Neutrophil (primary cell): ENCODE results near the gene IGSF9B.

Experiments
- H3K27ac ChIP-seq: fragments of 200-600 bp; sonication (generic); 2 replicates; pipeline ENCODE4 v1.5.1; 2016; ENCODE audit warnings: mild to moderate bottlenecking, moderate library complexity
- H3K27me3 ChIP-seq: fragments of 200-600 bp; sonication (generic); 2 replicates; pipeline ENCODE4 v1.6.0; 2016; ENCODE audit warnings: mild to moderate bottlenecking
- H3K36me3 ChIP-seq: fragments of 200-600 bp; sonication (generic); 2 replicates; pipeline ENCODE4 v1.5.1; 2017
- H3K4me1 ChIP-seq, 2 experiments: fragments of 200-600 bp in 1 of 2; sonication (generic) in 1 of 2; 1 replicate in 1 of 2; 2 replicates in 1 of 2; pipeline versions ENCODE4 v1.5.1 to v1.6.1; 2013 to 2016; ENCODE audit warnings: low read depth in 1 of 2, low read length in 1 of 2, mild to moderate bottlenecking in 1 of 2, moderate library complexity in 1 of 2; ENCODE audit not compliant: control insufficient read depth in 1 of 2, insufficient read depth in 1 of 2
- H3K4me3 ChIP-seq, 2 experiments: fragments of 200-600 bp in 1 of 2; sonication (generic) in 1 of 2; 1 replicate in 1 of 2; 2 replicates in 1 of 2; pipeline ENCODE4 v1.5.1; 2013 to 2016; ENCODE audit warnings: low read depth in 1 of 2, low read length in 1 of 2, mild to moderate bottlenecking in 1 of 2, moderate library complexity in 1 of 2
- H3K9me3 ChIP-seq: fragments of 200-600 bp; sonication (generic); 2 replicates; pipeline ENCODE4 v1.5.1; 2016
- CTCF ChIP-seq: fragments of 200-600 bp; sonication (generic); IDR thresholded peaks from 2 replicates; pipeline ENCODE4 v1.5.1; 2016; ENCODE audit warnings: antibody characterized with exemption

The IGSF9B gene

DNA sequence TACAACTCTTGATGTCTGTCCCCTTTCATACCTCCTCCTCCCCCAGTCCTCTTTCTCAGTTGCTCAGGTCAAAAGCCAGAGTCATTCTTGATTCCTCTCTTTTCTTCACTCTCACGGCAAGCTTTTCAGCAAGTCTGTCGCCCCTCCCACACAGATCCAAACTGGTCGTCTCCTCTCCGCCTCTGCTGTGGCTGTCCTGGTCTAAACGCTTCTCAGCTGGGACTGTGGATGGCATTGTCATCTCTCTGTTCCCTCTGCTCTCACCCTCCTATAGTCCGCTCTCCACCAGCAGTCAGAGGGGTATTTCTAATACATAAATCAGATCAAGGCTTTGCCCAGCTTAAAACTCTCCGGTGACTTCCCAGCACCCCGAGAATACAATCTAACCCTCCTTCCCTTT lies 64.6 kb downstream of the IGSF9B start:
- H3K27ac ChIP-seq: no peak overlapping the region
- no peak overlapping the region for H3K4me3 ChIP-seq
- H3K27me3 ChIP-seq: no peaks in the 10 kb centered on the region
- H3K4me1 ChIP-seq: no peaks in the 10 kb centered on the region
- H3K36me3 ChIP-seq: no peaks in the 10 kb centered on the region
- TF ChIP-seq CTCF: no peak
- no peaks in the 10 kb centered on the region for H3K9me3 ChIP-seq

DNA sequence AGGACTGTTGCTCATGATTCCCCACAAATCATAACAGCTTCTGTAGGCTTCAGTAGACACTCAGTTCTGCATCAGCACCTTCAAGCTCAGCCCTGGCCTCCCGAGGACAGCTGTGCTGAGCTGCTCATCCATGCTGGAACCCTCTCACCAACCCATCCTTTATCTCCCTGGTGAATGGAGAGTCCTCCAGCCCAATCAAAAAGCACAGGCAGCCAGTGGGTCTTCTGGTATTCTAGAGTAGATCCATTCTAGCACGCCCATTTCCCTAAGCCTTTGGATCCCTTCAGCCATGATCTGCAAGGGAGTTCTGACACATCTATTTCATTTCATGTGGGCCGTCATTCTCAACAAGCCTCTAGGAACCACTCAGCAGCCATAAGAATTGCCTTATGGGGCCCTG lies 66.9 kb downstream of the IGSF9B start:
- Histone ChIP-seq H3K9me3 (no peaks in the 10 kb centered on the region), H3K27ac (no peak overlapping the region), H3K36me3 (no peaks in the 10 kb centered on the region), H3K27me3 (no peaks in the 10 kb centered on the region), H3K4me3 (no peak overlapping the region), H3K4me1 (no peaks in the 10 kb centered on the region)
- no peak for TF ChIP-seq CTCF

- no peaks in the 10 kb centered on the region for H3K9me3 ChIP-seq
- no peak overlapping the region for H3K27ac ChIP-seq
- no peak overlapping the region for H3K4me3 ChIP-seq
- no peaks in the 10 kb centered on the region for H3K27me3 ChIP-seq
- no peak for TF ChIP-seq CTCF
- no peaks in the 10 kb centered on the region for H3K4me1 ChIP-seq
- H3K36me3 ChIP-seq: no peaks in the 10 kb centered on the region
These were observed 67.6 kb downstream of the IGSF9B start for GRCh38 chr11:133889188-133889587.

DNA sequence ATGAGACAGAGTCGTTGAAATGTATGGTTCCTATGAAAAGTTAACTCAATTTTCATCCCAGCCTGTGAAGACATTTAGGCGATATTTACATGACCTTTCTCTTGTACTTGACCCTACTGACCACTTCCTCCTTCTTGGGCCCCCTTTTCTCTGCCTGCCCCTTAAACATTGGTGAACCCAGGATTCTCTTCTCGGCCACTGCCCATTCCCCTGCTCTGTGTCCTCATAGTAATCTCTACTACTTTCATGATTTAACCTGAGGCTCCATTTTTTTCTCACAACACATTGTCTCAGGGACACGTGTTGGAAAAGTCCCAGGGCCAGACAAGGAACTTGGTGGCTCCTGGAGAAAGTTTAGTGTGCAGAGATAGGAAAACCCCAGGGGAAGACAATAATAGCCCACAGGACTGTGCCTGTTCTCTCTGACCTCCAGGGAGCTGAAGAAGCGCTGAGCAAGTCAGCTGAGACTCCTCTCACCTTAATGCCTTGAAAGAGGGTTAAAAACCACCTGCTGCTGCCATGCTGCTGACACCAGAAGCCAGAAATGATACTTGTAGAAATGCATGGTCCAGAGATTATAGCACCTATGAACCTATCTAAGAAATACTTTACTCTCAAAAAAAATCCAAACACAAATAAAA lies 69.0 kb downstream of the IGSF9B start:
- H3K4me3 ChIP-seq: no peak overlapping the region
- H3K27me3 ChIP-seq: no peaks in the 10 kb centered on the region
- H3K27ac ChIP-seq: no peak overlapping the region
- no peaks in the 10 kb centered on the region for H3K36me3 ChIP-seq
- no peaks in the 10 kb centered on the region for H3K4me1 ChIP-seq
- TF ChIP-seq CTCF: no peak
- no peaks in the 10 kb centered on the region for H3K9me3 ChIP-seq

DNA sequence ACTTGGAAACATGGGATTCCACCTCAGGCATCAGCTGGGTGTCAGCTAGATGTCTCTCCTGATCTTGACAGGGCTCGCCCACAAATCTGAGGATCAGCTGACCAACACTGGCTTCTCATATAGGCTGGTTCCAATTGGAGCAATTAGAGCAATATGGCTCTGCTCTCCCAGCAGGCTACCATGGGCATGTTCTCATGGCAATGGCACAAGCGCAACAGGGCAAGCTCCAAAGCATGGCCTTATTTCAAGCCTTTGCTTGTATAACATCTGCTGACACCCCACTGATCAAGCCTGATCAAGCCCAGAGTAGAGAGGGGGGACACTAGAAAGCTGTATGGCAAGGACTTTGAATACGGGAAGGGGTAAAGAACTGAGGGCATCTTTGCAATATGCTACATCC lies 70.7 kb downstream of the IGSF9B start:
- Histone ChIP-seq H3K27me3 (no peaks in the 10 kb centered on the region), H3K36me3 (no peaks in the 10 kb centered on the region), H3K4me1 (no peaks in the 10 kb centered on the region), H3K4me3 (no peak overlapping the region), H3K27ac (no peak overlapping the region), H3K9me3 (no peaks in the 10 kb centered on the region)
- no peak for TF ChIP-seq CTCF

DNA sequence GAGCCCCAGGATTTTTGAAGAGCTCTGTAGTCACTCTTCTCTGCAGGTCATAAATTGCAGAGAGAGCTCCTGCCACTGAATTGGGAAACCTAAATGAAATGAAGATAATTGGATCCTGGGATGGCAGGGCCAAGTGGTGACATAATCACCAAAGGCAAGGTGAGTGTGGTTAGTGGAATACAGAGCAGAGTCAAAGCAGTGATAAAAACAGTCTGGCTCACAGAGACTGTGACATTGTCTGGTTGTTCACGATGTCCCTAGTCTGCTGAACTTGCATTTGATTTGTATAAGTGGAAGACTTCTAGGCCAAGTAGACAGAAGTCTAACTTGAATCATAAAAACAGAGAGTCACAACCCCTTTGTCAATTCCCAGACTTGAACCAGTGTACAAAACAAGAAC lies 84.6 kb downstream of the IGSF9B start:
- H3K27ac ChIP-seq: no peak overlapping the region
- no peaks in the 10 kb centered on the region for H3K9me3 ChIP-seq
- H3K36me3 ChIP-seq: no peaks in the 10 kb centered on the region
- no peaks in the 10 kb centered on the region for H3K4me1 ChIP-seq
- no peak overlapping the region for H3K4me3 ChIP-seq
- no peak for TF ChIP-seq CTCF
- no peaks in the 10 kb centered on the region for H3K27me3 ChIP-seq
